Suppressor macrophage (primary cell): Measurements from ENCODE around the gene MYO1A.
"Not testable (repeated sequence)": the region's sequence is repeated elsewhere in the genome, so short reads cannot be mapped to it uniquely, and the experiment has no call there.

Experiments
- DNase-seq, 4 experiments: peaks; one replicate each; pipeline ENCODE4 v3.0.0-alpha.2; 2020 to 2022

The MYO1A gene

GRCh38 chr12:56993346-56993745 lies 56.6 kb downstream of the MYO1A start:
- DNase-seq: no peak

GRCh38 chr12:56991319-56992246 lies 58.3 kb downstream of the MYO1A start:
- peak; percentile 61 to 84 (median 74) for DNase-seq

- DNase-seq: peak in 3 of 4 experiments; percentile 14 to 24 (median 19)
Measured at GRCh38 chr12:56990648-56991318, 59.1 kb downstream of the MYO1A start.

- no peak for DNase-seq
Measured at GRCh38 chr12:56989861-56990610, 59.9 kb downstream of the MYO1A start.

- DNase-seq: peak; percentile 28 to 59 (median 54)
Measured at GRCh38 chr12:56988207-56988739, 61.7 kb downstream of the MYO1A start.

- peak; percentile 84 to 93 (median 92) for DNase-seq
Measured at GRCh38 chr12:56987551-56988053, 62.3 kb downstream of the MYO1A start.

- DNase-seq: no peak
Measured at GRCh38 chr12:56987011-56987410, 62.9 kb downstream of the MYO1A start.

GRCh38 chr12:56985714-56986113 lies 64.2 kb downstream of the MYO1A start:
- DNase-seq: not testable (repeated sequence)

GRCh38 chr12:56983386-56983785 lies 66.5 kb downstream of the MYO1A start:
- DNase-seq: no peak

- not testable (repeated sequence) for DNase-seq
Measured at GRCh38 chr12:56982578-56983236, 67.2 kb downstream of the MYO1A start.

GRCh38 chr12:56980941-56981530 lies 68.9 kb downstream of the MYO1A start:
- no peak for DNase-seq

- DNase-seq: no peak
Measured at GRCh38 chr12:56980268-56980667, 69.7 kb downstream of the MYO1A start.

- peak in 3 of 4 experiments; percentile 18 to 26 (median 22) for DNase-seq
Measured at GRCh38 chr12:56979628-56980027, 70.3 kb downstream of the MYO1A start.
